Panc1 (cell line): ENCODE data around the gene TIMM17B. TPM values are rescaled to one million over a fixed set of nuclear protein-coding genes. Genes with fewer than 3 reads are reported as not detected.
A peak's percentile ranks its signal among the peaks of the same experiment; 100 is the strongest.
"Not testable (repeated sequence)": the region's sequence is repeated elsewhere in the genome, so short reads cannot be mapped to it uniquely, and the experiment has no call there.

Experiments used
- ATAC-seq: fragments of 200-7000 bp; cut with Tn5 transposase; 2 replicates; pipeline ENCODE4 v1.9.1; 2020; ENCODE audit warnings: mild to moderate bottlenecking, moderate library complexity
- BruUV-seq: library from RNA; stranded (reverse); fragments of 400-500 nt; replicated peaks from 2 replicates; lab custom pipeline; 2021; lab: Mats Ljungman, UMichigan
- CTCF ChIA-PET: fragments of 300-600 bp; sonication (Branson Sonifier 250); formaldehyde crosslinking; loops from one replicate; lab custom pipeline; 2022; ENCODE audit warnings: antibody characterized with exemption; lab: Charles Lee
- POLR2A ChIA-PET: fragments of 300-600 bp; sonication (Branson Sonifier 250); formaldehyde crosslinking; loops from one replicate; lab custom pipeline; 2022; ENCODE audit warnings: antibody characterized with exemption; lab: Charles Lee
- DNase-seq: peaks from one replicate; pipeline ENCODE4 v3.0.0-alpha.2; 2010; ENCODE audit warnings: low read depth, low spot score
- H3K27ac ChIP-seq: 2 replicates; pipeline ENCODE4 v1.5.1; 2011; ENCODE audit warnings: mild to moderate bottlenecking, low read length, inconsistent platforms
- H3K27me3 ChIP-seq: fragments of 200-500 bp; sonication (Bioruptor generic); 2 replicates; pipeline ENCODE4 v1.6.0; 2014; ENCODE audit warnings: low read length, inconsistent platforms; ENCODE audit not compliant: control insufficient read depth, insufficient read depth
- H3K36me3 ChIP-seq: fragments of 200-500 bp; sonication (Bioruptor generic); 2 replicates; pipeline ENCODE4 v1.5.1; 2014; ENCODE audit warnings: inconsistent platforms, mild to moderate bottlenecking, low read length, moderate library complexity; ENCODE audit not compliant: control insufficient read depth, insufficient read depth
- H3K4me1 ChIP-seq: 2 replicates; pipeline ENCODE4 v1.5.1; 2011; ENCODE audit warnings: inconsistent platforms, mild to moderate bottlenecking, low read length, moderate library complexity; ENCODE audit not compliant: control insufficient read depth, insufficient read depth
- H3K4me3 ChIP-seq, 2 experiments: 2 replicates each; pipeline ENCODE4 v1.5.1; 2011 to 2012; ENCODE audit warnings: low read depth in 2 of 2, low read length in 2 of 2, mild to moderate bottlenecking in 2 of 2, inconsistent platforms in 1 of 2, moderate library complexity in 1 of 2
- H3K9me3 ChIP-seq: fragments of 200-500 bp; sonication (Bioruptor generic); 2 replicates; pipeline ENCODE4 v1.5.1; 2014; ENCODE audit warnings: low read depth, mild to moderate bottlenecking, inconsistent platforms, low read length, moderate library complexity; ENCODE audit not compliant: control insufficient read depth, insufficient read depth
- POLR2AphosphoS5 ChIP-seq: IDR thresholded peaks from 2 replicates; pipeline ENCODE4 v1.6.1; 2012; ENCODE audit warnings: mild to moderate bottlenecking, low read depth, low read length, moderate library complexity
- REST ChIP-seq, 2 experiments: IDR thresholded peaks; 2 replicates each; pipeline ENCODE4 v1.6.1; 2011 to 2012; ENCODE audit warnings: low read depth in 2 of 2, control low read depth in 1 of 2, low read length in 1 of 2, mild to moderate bottlenecking in 1 of 2, moderate library complexity in 1 of 2; ENCODE audit not compliant: insufficient read depth in 1 of 2
- SIN3A ChIP-seq: IDR thresholded peaks from 2 replicates; pipeline ENCODE4 v1.6.1; 2012; ENCODE audit warnings: low read depth, mild to moderate bottlenecking, low read length, moderate library complexity, borderline replicate concordance; ENCODE audit not compliant: insufficient read depth
- TCF7L2 ChIP-seq: IDR thresholded peaks from 2 replicates; pipeline ENCODE4 v1.6.1; 2011; ENCODE audit warnings: mild to moderate bottlenecking, low read depth, low read length, inconsistent platforms
- in situ Hi-C: cut with HindIII; loops from 2 replicates; pipeline ENCODE4 v1.10.0; 2016; ENCODE audit warnings: low sequenced_read_pairs, low pct_unique_long_range_greater_than_20kb
- intact Hi-C: fragments of 100-400 bp; cut with micrococcal nuclease; formaldehyde crosslinking; loops from one replicate; pipeline ENCODE4 v1.10.0; 2022; ENCODE audit not compliant: unreplicated experiment
- total RNA-seq: library from RNA; stranded (reverse); gene quantifications from one replicate; pipeline ENCODE4 v1.2.1, GENCODE V29; 2021; ENCODE audit not compliant: unreplicated experiment
- TF ChIP-seq, protein P1 (sequence below): fragments of 450-650 bp; IDR thresholded peaks from 2 replicates; pipeline ENCODE4 v1.5.1; 2017; ENCODE audit warnings: mild to moderate bottlenecking

TIMM17B gene
- total RNA-seq, 1 experiment from 2014 or later = 92.1 TPM

DNA sequence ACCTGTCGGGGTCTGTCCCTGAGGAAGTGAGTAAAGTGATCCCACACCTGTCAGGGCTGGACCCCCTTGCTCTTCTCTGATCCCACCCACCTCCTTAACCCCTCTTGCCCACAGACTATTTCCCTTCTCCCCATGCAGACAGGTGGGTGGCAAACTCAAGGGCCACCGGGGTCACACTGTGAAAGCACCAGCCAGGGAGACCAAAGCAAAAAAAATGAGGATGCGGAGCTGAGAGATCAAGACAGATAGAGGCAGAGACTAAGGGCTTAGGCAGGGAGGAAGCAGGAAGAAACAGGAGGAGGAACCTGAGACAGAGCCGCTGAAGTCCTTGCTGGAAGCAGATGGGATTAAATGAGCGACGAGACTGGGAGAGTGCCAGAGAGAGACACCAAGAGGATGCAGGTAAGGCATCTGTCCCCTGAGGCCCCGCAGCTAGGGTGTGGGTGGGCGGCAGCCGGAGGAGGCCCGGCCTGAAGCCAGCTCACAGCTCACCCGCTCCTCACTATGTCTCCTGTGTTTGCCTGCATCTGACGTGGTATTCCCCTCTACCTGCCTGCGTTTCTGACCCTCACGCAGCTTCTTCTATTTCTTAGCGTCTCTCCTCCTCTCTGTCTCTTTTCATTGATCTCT, 7.2 kb downstream of the TIMM17B start:
- Histone ChIP-seq H3K4me1 (no peaks in the 10 kb centered on the region), H3K27ac (peak overlapping the region; percentile 65; the same call in 1 of the 2 replicates), H3K9me3 (no peaks in the 10 kb centered on the region), H3K27me3 (no peaks in the 10 kb centered on the region), H3K36me3 (no peaks in the 10 kb centered on the region), H3K4me3 (peak overlapping the region; percentile 49 to 59)
- in situ Hi-C loops (no loop called here), intact Hi-C loops (no loop called here)
- TF ChIP-seq SIN3A = no peak
- TF ChIP-seq TCF7L2 = no peak
- no peak for TF ChIP-seq REST (IDR thresholded peaks at IDR 0.05; ENCODE audit: insufficient read depth in 1 of 2, low read depth in 2 of 2, low read length in 1 of 2)
- no peak for TF ChIP-seq POLR2AphosphoS5
- TF ChIP-seq, protein P1, sequence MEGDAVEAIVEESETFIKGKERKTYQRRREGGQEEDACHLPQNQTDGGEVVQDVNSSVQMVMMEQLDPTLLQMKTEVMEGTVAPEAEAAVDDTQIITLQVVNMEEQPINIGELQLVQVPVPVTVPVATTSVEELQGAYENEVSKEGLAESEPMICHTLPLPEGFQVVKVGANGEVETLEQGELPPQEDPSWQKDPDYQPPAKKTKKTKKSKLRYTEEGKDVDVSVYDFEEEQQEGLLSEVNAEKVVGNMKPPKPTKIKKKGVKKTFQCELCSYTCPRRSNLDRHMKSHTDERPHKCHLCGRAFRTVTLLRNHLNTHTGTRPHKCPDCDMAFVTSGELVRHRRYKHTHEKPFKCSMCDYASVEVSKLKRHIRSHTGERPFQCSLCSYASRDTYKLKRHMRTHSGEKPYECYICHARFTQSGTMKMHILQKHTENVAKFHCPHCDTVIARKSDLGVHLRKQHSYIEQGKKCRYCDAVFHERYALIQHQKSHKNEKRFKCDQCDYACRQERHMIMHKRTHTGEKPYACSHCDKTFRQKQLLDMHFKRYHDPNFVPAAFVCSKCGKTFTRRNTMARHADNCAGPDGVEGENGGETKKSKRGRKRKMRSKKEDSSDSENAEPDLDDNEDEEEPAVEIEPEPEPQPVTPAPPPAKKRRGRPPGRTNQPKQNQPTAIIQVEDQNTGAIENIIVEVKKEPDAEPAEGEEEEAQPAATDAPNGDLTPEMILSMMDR = no peak
- BruUV-seq = no TSS peak
- DNase-seq (no peak), ATAC-seq (no peak)
- POLR2A ChIA-PET = no interaction called here
- CTCF ChIA-PET = no interaction called here

DNA sequence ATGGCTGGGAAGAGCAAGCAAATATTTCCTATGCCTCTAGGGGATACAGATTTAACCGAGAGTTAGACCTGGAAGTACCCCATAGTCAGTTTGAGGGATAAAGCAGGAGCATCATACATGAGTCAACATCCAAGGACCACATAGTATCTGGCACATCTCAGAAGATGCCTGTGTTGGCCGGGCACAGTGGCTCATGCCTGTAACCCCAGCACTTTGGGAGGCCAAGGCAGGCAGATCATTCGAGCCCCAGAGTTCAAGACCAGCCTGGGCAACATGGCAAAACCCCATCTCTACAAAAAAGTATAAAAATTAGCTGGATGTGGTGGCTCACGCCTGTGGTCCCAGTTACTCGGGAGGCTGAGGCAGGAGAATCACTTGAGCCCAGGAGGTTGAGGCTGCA, 11.0 kb downstream of the TIMM17B start:
- DNase-seq, BruUV-seq, intact Hi-C loops, H3K36me3 ChIP-seq, ATAC-seq, H3K4me1 ChIP-seq, CTCF ChIA-PET, in situ Hi-C loops, H3K27me3 ChIP-seq, H3K9me3 ChIP-seq, POLR2A ChIA-PET, H3K27ac ChIP-seq, H3K4me3 ChIP-seq: not testable (repeated sequence)

- no TSS peak for BruUV-seq
- Histone ChIP-seq H3K4me3 (no peak overlapping the region), H3K4me1 (no peaks in the 10 kb centered on the region), H3K9me3 (no peaks in the 10 kb centered on the region), H3K36me3 (no peaks in the 10 kb centered on the region), H3K27ac (no peak overlapping the region), H3K27me3 (no peaks in the 10 kb centered on the region)
- ChIA-PET CTCF (no interaction called here), POLR2A (no interaction called here)
- DNase-seq = no peak
- intact Hi-C loops (no loop called here), in situ Hi-C loops (no loop called here)
- TF ChIP-seq SIN3A = no peak
- ATAC-seq = peak; percentile 66
Measured at GRCh38 chrX:48883729-48884128, 13.8 kb downstream of the TIMM17B start.

DNA sequence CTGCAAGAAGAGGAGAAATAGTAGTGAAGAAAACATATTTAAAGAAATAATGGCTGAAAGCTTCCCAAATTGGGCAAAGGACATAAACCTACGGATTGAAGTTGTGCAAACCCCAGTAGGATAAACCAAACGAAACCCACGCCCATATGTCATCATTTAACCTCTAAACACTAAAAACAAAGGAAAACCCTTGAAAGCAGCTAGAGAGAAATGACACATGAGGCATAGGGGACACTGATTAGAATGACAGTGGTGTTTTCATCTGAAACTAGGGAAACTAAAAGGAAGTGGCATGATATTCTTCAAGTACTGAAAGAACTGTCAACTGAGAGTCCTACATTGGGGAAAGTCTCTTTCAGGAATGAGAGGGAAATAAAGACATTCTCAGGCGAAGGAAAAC, 20.6 kb downstream of the TIMM17B start:
- H3K4me3 ChIP-seq, H3K36me3 ChIP-seq, H3K4me1 ChIP-seq, intact Hi-C loops, BruUV-seq, H3K27me3 ChIP-seq, in situ Hi-C loops, POLR2A ChIA-PET, H3K9me3 ChIP-seq, DNase-seq, ATAC-seq, H3K27ac ChIP-seq, CTCF ChIA-PET: not testable (repeated sequence)

- H3K27me3 ChIP-seq, CTCF ChIA-PET, intact Hi-C loops, POLR2A ChIA-PET, DNase-seq, ATAC-seq, H3K27ac ChIP-seq, H3K36me3 ChIP-seq, H3K9me3 ChIP-seq, in situ Hi-C loops, H3K4me3 ChIP-seq, BruUV-seq, H3K4me1 ChIP-seq: not testable (repeated sequence)
Measured at GRCh38 chrX:48872017-48872416, 25.6 kb downstream of the TIMM17B start.
